Mesenchymal stem cell (in vitro differentiated cells and primary cell): ENCODE results near the gene PDZD2.

Experiments
- DNase-seq: peaks from one replicate; pipeline ENCODE4 v3.0.0-alpha.2; 2013
- H2AFZ ChIP-seq: one replicate; pipeline ENCODE4 v1.6.1; 2013; ENCODE audit warnings: low read depth, mild to moderate bottlenecking, control low read depth, inconsistent platforms, low read length, moderate library complexity
- H2AK5ac ChIP-seq: 2 replicates; pipeline ENCODE4 v1.6.1; 2013; ENCODE audit warnings: low read length, moderate library complexity, mild to moderate bottlenecking, inconsistent platforms; ENCODE audit not compliant: severe bottlenecking
- H2BK120ac ChIP-seq: one replicate; pipeline ENCODE4 v1.6.1; 2013; ENCODE audit warnings: low read depth, mild to moderate bottlenecking, inconsistent platforms, low read length, moderate library complexity
- H2BK12ac ChIP-seq, 2 experiments: one replicate each; pipeline ENCODE4 v1.6.1; 2013; ENCODE audit warnings: inconsistent platforms in 2 of 2, low read length in 2 of 2, mild to moderate bottlenecking in 2 of 2, moderate library complexity in 2 of 2, control low read depth in 1 of 2
- H2BK15ac ChIP-seq: one replicate; pipeline ENCODE4 v1.6.1; 2013; ENCODE audit warnings: mild to moderate bottlenecking, low read depth, inconsistent platforms; ENCODE audit not compliant: poor library complexity, severe bottlenecking
- H2BK5ac ChIP-seq: 2 replicates; pipeline ENCODE4 v1.6.1; 2013; ENCODE audit warnings: low read depth, mild to moderate bottlenecking, low read length, control low read depth, inconsistent platforms; ENCODE audit not compliant: poor library complexity, severe bottlenecking
- H3K14ac ChIP-seq, 2 experiments: one replicate each; pipeline ENCODE4 v1.6.1; 2013; ENCODE audit warnings: inconsistent platforms in 2 of 2, low read length in 2 of 2, control low read depth in 1 of 2, mild to moderate bottlenecking in 1 of 2, moderate library complexity in 1 of 2
- H3K18ac ChIP-seq, 2 experiments: one replicate each; pipeline ENCODE4 v1.6.1; 2013; ENCODE audit warnings: inconsistent platforms in 2 of 2, low read length in 2 of 2, control low read depth in 1 of 2, low read depth in 1 of 2, mild to moderate bottlenecking in 1 of 2
- H3K23ac ChIP-seq, 2 experiments: one replicate each; pipeline ENCODE4 v1.6.1; 2013; ENCODE audit warnings: inconsistent platforms in 2 of 2, low read length in 2 of 2, mild to moderate bottlenecking in 2 of 2, moderate library complexity in 2 of 2, control low read depth in 1 of 2
- H3K27ac ChIP-seq: 2 replicates; pipeline ENCODE4 v1.5.1; 2013; ENCODE audit warnings: mild to moderate bottlenecking, moderate library complexity, low read length, control low read depth, inconsistent platforms; ENCODE audit not compliant: poor library complexity, severe bottlenecking
- H3K27me3 ChIP-seq, 2 experiments: 2 replicates each; pipeline versions ENCODE4 v1.6.1 to v1.7.0; 2013; ENCODE audit warnings: low read length in 2 of 2, mild to moderate bottlenecking in 2 of 2, moderate library complexity in 2 of 2, control low read depth in 1 of 2, inconsistent platforms in 1 of 2; ENCODE audit not compliant: control insufficient read depth in 1 of 2, insufficient read depth in 1 of 2
- H3K36me3 ChIP-seq, 2 experiments: 2 replicates each; pipeline versions ENCODE4 v1.6.1 to v1.7.0; 2013; ENCODE audit warnings: low read length in 2 of 2, control low read depth in 1 of 2, inconsistent platforms in 1 of 2, low read depth in 1 of 2, mild to moderate bottlenecking in 1 of 2; ENCODE audit not compliant: insufficient read depth in 2 of 2, control insufficient read depth in 1 of 2
- H3K4ac ChIP-seq, 2 experiments: one replicate each; pipeline ENCODE4 v1.6.1; 2013; ENCODE audit warnings: inconsistent platforms in 2 of 2, low read length in 2 of 2, mild to moderate bottlenecking in 2 of 2, moderate library complexity in 2 of 2, control low read depth in 1 of 2, low read depth in 1 of 2
- H3K4me1 ChIP-seq: 2 replicates; pipeline ENCODE4 v1.6.1; 2013; ENCODE audit warnings: low read depth, low read length, control low read depth; ENCODE audit not compliant: control insufficient read depth, insufficient read depth
- H3K4me2 ChIP-seq: 2 replicates; pipeline ENCODE4 v1.6.1; 2013; ENCODE audit warnings: low read length, mild to moderate bottlenecking, inconsistent platforms; ENCODE audit not compliant: poor library complexity, severe bottlenecking
- H3K4me3 ChIP-seq, 2 experiments: 2 replicates each; pipeline versions ENCODE4 v1.5.1 to v1.7.0; 2013; ENCODE audit warnings: low read length in 2 of 2, mild to moderate bottlenecking in 2 of 2, control low read depth in 1 of 2, low read depth in 1 of 2; ENCODE audit not compliant: insufficient read depth in 1 of 2
- H3K79me1 ChIP-seq: replicated peaks from 2 replicates; pipeline ENCODE4 v1.6.1; 2013; ENCODE audit warnings: mild to moderate bottlenecking, control low read depth, low read length, inconsistent platforms; ENCODE audit not compliant: poor library complexity, severe bottlenecking
- H3K9ac ChIP-seq: 2 replicates; pipeline ENCODE4 v1.7.0; 2013; ENCODE audit warnings: mild to moderate bottlenecking, low read length, moderate library complexity
- H3K9me3 ChIP-seq: 2 replicates; pipeline ENCODE4 v1.7.0; 2013; ENCODE audit warnings: mild to moderate bottlenecking, low read length; ENCODE audit not compliant: control insufficient read depth
- H4K8ac ChIP-seq: one replicate; pipeline ENCODE4 v1.6.1; 2013; ENCODE audit warnings: inconsistent platforms, mild to moderate bottlenecking, low read length, moderate library complexity
- H4K91ac ChIP-seq: one replicate; pipeline ENCODE4 v1.6.1; 2013; ENCODE audit warnings: mild to moderate bottlenecking, low read length, inconsistent platforms
- WGBS: methylation state at CpG from one replicate; pipeline ENCODE4 v1.1.7; 2013; ENCODE audit warnings: mixed read lengths; 5-methylcytosine and 5-hydroxymethylcytosine counted together

The PDZD2 gene

GRCh38 chr5:31769530-31769929 is 130.6 kb downstream of the PDZD2 start:
- H3K9me3 ChIP-seq, result no peaks in the 10 kb centered on the region
- H2BK12ac ChIP-seq, result no peak overlapping the region
- no peak overlapping the region for H3K4me3 ChIP-seq
- no peaks in the 10 kb centered on the region for H3K4me1 ChIP-seq
- no peak overlapping the region for H3K27ac ChIP-seq
- no peak overlapping the region for H3K23ac ChIP-seq
- H2AK5ac ChIP-seq, result no peak overlapping the region
- WGBS, result 59% methylated on average over 3 of the region's 3 CpGs
- H2BK5ac ChIP-seq, result no peak overlapping the region
- no peak overlapping the region for H4K91ac ChIP-seq
- no peak overlapping the region for H3K18ac ChIP-seq
- DNase-seq, result no peak
- H2BK120ac ChIP-seq, result no peak overlapping the region
- no peak overlapping the region for H2AFZ ChIP-seq
- H3K14ac ChIP-seq, result no peak overlapping the region
- H3K36me3 ChIP-seq, result no peaks in the 10 kb centered on the region
- H3K4me2 ChIP-seq, result no peak overlapping the region
- H2BK15ac ChIP-seq, result no peak overlapping the region
- no peak overlapping the region for H3K4ac ChIP-seq
- no peak overlapping the region for H4K8ac ChIP-seq
- H3K9ac ChIP-seq, result no peak overlapping the region
- H3K27me3 ChIP-seq, result peaks cover 10 to 38% of the 10 kb centered on the region in 2 experiments
- no peaks in the 10 kb centered on the region for H3K79me1 ChIP-seq

- no peak overlapping the region for H2BK120ac ChIP-seq
- DNase-seq, result no peak
- no peak overlapping the region for H3K14ac ChIP-seq
- H3K36me3 ChIP-seq, result no peaks in the 10 kb centered on the region
- H3K9ac ChIP-seq, result no peak overlapping the region
- H2AFZ ChIP-seq, result no peak overlapping the region
- no peaks in the 10 kb centered on the region for H3K9me3 ChIP-seq
- H2BK15ac ChIP-seq, result no peak overlapping the region
- no peak overlapping the region for H2BK5ac ChIP-seq
- H3K4me1 ChIP-seq, result no peaks in the 10 kb centered on the region
- H3K4ac ChIP-seq, result no peak overlapping the region
- H3K27me3 ChIP-seq, result peaks cover 4 to 37% of the 10 kb centered on the region in 2 experiments
- no peaks in the 10 kb centered on the region for H3K79me1 ChIP-seq
- no peak overlapping the region for H3K23ac ChIP-seq
- WGBS, result 65% methylated on average over 7 of the region's 7 CpGs
- no peak overlapping the region for H3K27ac ChIP-seq
- H3K18ac ChIP-seq, result no peak overlapping the region
- H4K8ac ChIP-seq, result no peak overlapping the region
- H2BK12ac ChIP-seq, result no peak overlapping the region
- H3K4me2 ChIP-seq, result no peak overlapping the region
- no peak overlapping the region for H4K91ac ChIP-seq
- no peak overlapping the region for H3K4me3 ChIP-seq
- H2AK5ac ChIP-seq, result no peak overlapping the region
Measured at GRCh38 chr5:31770132-31770720, 131.3 kb downstream of the PDZD2 start.

GRCh38 chr5:31770998-31771397 is 132.1 kb downstream of the PDZD2 start:
- Histone ChIP-seq H2BK12ac (no peak overlapping the region), H3K79me1 (no peaks in the 10 kb centered on the region), H2BK120ac (no peak overlapping the region), H3K36me3 (no peaks in the 10 kb centered on the region), H4K91ac (no peak overlapping the region), H3K9ac (no peak overlapping the region), H3K27ac (no peak overlapping the region), H2AK5ac (no peak overlapping the region), H3K4me3 (no peak overlapping the region), H3K18ac (no peak overlapping the region), H3K4me1 (no peaks in the 10 kb centered on the region), H3K23ac (no peak overlapping the region), H3K27me3 (peaks cover 4 to 31% of the 10 kb centered on the region in 2 experiments), H3K4me2 (no peak overlapping the region), H2AFZ (no peak overlapping the region), H3K9me3 (no peaks in the 10 kb centered on the region), H2BK15ac (no peak overlapping the region), H2BK5ac (no peak overlapping the region), H4K8ac (no peak overlapping the region), H3K14ac (no peak overlapping the region), H3K4ac (no peak overlapping the region)
- WGBS, result 71% methylated on average over 1 of the region's 1 CpG
- DNase-seq, result no peak

GRCh38 chr5:31771500-31771899 is 132.6 kb downstream of the PDZD2 start:
- no peak overlapping the region for H3K23ac ChIP-seq
- no peak overlapping the region for H3K4me2 ChIP-seq
- H3K4ac ChIP-seq, result no peak overlapping the region
- no peak overlapping the region for H2AK5ac ChIP-seq
- H3K14ac ChIP-seq, result no peak overlapping the region
- H4K8ac ChIP-seq, result no peak overlapping the region
- H3K9me3 ChIP-seq, result no peaks in the 10 kb centered on the region
- no peak overlapping the region for H3K27ac ChIP-seq
- no peak overlapping the region for H4K91ac ChIP-seq
- H3K18ac ChIP-seq, result no peak overlapping the region
- no peak overlapping the region for H2BK15ac ChIP-seq
- DNase-seq, result no peak
- no peaks in the 10 kb centered on the region for H3K4me1 ChIP-seq
- no peak overlapping the region for H3K4me3 ChIP-seq
- no peak overlapping the region for H2BK5ac ChIP-seq
- H2AFZ ChIP-seq, result no peak overlapping the region
- H2BK12ac ChIP-seq, result no peak overlapping the region
- WGBS, result 90% methylated on average over 2 of the region's 2 CpGs
- H3K79me1 ChIP-seq, result no peaks in the 10 kb centered on the region
- H3K27me3 ChIP-seq, result peaks cover 4 to 31% of the 10 kb centered on the region in 2 experiments
- no peaks in the 10 kb centered on the region for H3K36me3 ChIP-seq
- no peak overlapping the region for H3K9ac ChIP-seq
- no peak overlapping the region for H2BK120ac ChIP-seq
